KMS-11 (cell line): ENCODE data around the gene HLF.

Experiments
- H2AFZ ChIP-seq: fragments of 200-600 bp; sonication (generic); 2 replicates; pipeline ENCODE4 v1.6.1; 2016; ENCODE audit warnings: antibody characterized with exemption, mixed run types, low read depth
- H3K27ac ChIP-seq: fragments of 200-600 bp; sonication (generic); 2 replicates; pipeline ENCODE4 v1.6.1; 2016; ENCODE audit warnings: mild to moderate bottlenecking, mixed run types
- H3K27me3 ChIP-seq: fragments of 200-600 bp; sonication (generic); 2 replicates; pipeline ENCODE4 v1.6.1; 2017; ENCODE audit warnings: mild to moderate bottlenecking, low read depth, mixed run types, moderate library complexity; ENCODE audit not compliant: insufficient read depth
- H3K36me3 ChIP-seq: fragments of 200-600 bp; sonication (generic); 2 replicates; pipeline ENCODE4 v1.6.1; 2017; ENCODE audit warnings: mild to moderate bottlenecking, mixed run types; ENCODE audit not compliant: insufficient read depth
- H3K4me1 ChIP-seq: fragments of 200-600 bp; sonication (generic); 2 replicates; pipeline ENCODE4 v1.6.1; 2016; ENCODE audit warnings: mild to moderate bottlenecking, low read depth, mixed run types; ENCODE audit not compliant: poor library complexity, severe bottlenecking
- H3K4me2 ChIP-seq: fragments of 200-600 bp; sonication (generic); 2 replicates; pipeline ENCODE4 v1.7.0; 2016; ENCODE audit warnings: mild to moderate bottlenecking, mixed run types
- H3K4me3 ChIP-seq: fragments of 200-600 bp; sonication (generic); IDR thresholded peaks from 2 replicates; pipeline ENCODE4 v1.6.1; 2017; ENCODE audit warnings: low read depth, low read length, mixed read lengths; ENCODE audit not compliant: insufficient read depth
- H3K79me2 ChIP-seq: fragments of 200-600 bp; sonication (generic); 2 replicates; pipeline ENCODE4 v1.6.1; 2016; ENCODE audit warnings: low read depth, mixed run types; ENCODE audit not compliant: insufficient read depth
- H3K9ac ChIP-seq: fragments of 200-600 bp; sonication (generic); 2 replicates; pipeline ENCODE4 v1.6.1; 2016; ENCODE audit warnings: mild to moderate bottlenecking, mixed run types
- H4K20me1 ChIP-seq: fragments of 200-600 bp; sonication (generic); 2 replicates; pipeline ENCODE4 v1.6.1; 2016; ENCODE audit warnings: mild to moderate bottlenecking, mixed run types; ENCODE audit not compliant: insufficient read depth
- TF ChIP-seq, protein P1 (sequence below): fragments of 200-600 bp; sonication (generic); conservative IDR thresholded peaks from 2 replicates; pipeline ENCODE4 v1.6.1; 2017; ENCODE audit warnings: low read depth, mild to moderate bottlenecking, antibody characterized with exemption, low read length, moderate library complexity, mixed read lengths

HLF gene

GRCh38 chr17:55360971-55361370 lies 96.2 kb downstream of the HLF start:
- no peaks in the 10 kb centered on the region for H4K20me1 ChIP-seq
- H3K4me2 ChIP-seq = no peak overlapping the region
- TF ChIP-seq, protein P1, sequence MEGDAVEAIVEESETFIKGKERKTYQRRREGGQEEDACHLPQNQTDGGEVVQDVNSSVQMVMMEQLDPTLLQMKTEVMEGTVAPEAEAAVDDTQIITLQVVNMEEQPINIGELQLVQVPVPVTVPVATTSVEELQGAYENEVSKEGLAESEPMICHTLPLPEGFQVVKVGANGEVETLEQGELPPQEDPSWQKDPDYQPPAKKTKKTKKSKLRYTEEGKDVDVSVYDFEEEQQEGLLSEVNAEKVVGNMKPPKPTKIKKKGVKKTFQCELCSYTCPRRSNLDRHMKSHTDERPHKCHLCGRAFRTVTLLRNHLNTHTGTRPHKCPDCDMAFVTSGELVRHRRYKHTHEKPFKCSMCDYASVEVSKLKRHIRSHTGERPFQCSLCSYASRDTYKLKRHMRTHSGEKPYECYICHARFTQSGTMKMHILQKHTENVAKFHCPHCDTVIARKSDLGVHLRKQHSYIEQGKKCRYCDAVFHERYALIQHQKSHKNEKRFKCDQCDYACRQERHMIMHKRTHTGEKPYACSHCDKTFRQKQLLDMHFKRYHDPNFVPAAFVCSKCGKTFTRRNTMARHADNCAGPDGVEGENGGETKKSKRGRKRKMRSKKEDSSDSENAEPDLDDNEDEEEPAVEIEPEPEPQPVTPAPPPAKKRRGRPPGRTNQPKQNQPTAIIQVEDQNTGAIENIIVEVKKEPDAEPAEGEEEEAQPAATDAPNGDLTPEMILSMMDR = no peak
- no peak overlapping the region for H3K4me3 ChIP-seq
- no peak overlapping the region for H3K9ac ChIP-seq
- H3K36me3 ChIP-seq = no peaks in the 10 kb centered on the region
- H3K27me3 ChIP-seq = no peaks in the 10 kb centered on the region
- no peak overlapping the region for H3K27ac ChIP-seq
- H3K4me1 ChIP-seq = no peaks in the 10 kb centered on the region
- H2AFZ ChIP-seq = no peak overlapping the region
- no peaks in the 10 kb centered on the region for H3K79me2 ChIP-seq

DNA sequence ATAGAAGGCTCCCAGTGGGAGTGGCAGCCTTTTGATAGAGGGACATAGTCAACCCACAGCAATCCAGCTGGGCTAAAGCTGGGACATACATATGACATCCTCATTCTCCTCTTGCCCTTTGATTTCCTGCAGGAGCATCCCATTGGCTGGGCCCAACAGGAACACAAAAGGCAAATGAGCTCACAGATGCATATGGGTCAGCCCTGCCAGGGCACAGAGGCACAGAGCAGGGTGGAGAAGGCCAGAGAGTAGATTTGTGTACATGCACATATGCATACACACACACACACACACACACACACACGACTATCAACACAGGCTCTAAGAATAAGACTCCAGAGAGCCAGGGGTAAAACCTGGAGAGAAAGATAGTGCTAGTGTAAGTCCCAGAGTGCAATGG lies 98.3 kb downstream of the HLF start:
- Histone ChIP-seq H3K36me3 (no peaks in the 10 kb centered on the region), H3K4me3 (no peak overlapping the region), H3K9ac (no peak overlapping the region), H3K27me3 (no peaks in the 10 kb centered on the region), H4K20me1 (no peaks in the 10 kb centered on the region), H3K4me2 (no peak overlapping the region), H2AFZ (no peak overlapping the region), H3K27ac (no peak overlapping the region), H3K4me1 (no peaks in the 10 kb centered on the region), H3K79me2 (no peaks in the 10 kb centered on the region)
- TF ChIP-seq, protein P1 = no peak

GRCh38 chr17:55366020-55366481 lies 101.3 kb downstream of the HLF start:
- Histone ChIP-seq H3K4me2 (no peak overlapping the region), H3K36me3 (no peaks in the 10 kb centered on the region), H3K4me1 (no peaks in the 10 kb centered on the region), H3K27ac (no peak overlapping the region), H2AFZ (no peak overlapping the region), H3K27me3 (no peaks in the 10 kb centered on the region), H3K4me3 (no peak overlapping the region), H4K20me1 (no peaks in the 10 kb centered on the region), H3K79me2 (no peaks in the 10 kb centered on the region), H3K9ac (no peak overlapping the region)
- TF ChIP-seq, protein P1 = no peak

DNA sequence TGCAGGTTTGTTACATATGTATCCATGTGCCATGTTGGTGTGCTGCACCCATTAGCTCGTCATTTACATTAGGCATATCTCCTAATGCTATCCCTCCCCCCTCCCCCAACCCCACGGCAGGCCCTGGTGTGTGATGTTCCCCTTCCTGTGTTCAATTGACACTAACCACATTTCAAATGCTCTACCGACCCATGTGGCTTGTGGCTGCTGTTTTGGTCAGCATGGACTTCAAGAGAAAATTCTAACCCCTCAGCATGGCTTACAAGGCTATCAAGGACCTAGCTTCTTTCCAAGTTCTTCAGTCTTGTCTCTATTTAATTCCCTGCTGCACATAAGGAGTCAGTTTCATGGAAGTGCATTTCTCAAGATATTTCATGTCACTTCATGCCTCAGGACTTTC lies 103.9 kb downstream of the HLF start:
- Histone ChIP-seq H3K4me3 (no peak overlapping the region), H3K4me1 (no peaks in the 10 kb centered on the region), H3K4me2 (no peak overlapping the region), H3K27ac (no peak overlapping the region), H3K79me2 (no peaks in the 10 kb centered on the region), H4K20me1 (no peaks in the 10 kb centered on the region), H3K27me3 (no peaks in the 10 kb centered on the region), H3K36me3 (no peaks in the 10 kb centered on the region), H3K9ac (no peak overlapping the region), H2AFZ (no peak overlapping the region)
- TF ChIP-seq, protein P1 = no peak
